ENCODE measurements around the gene C15orf61. TPM values are rescaled to one million over a fixed set of nuclear protein-coding genes. Genes with fewer than 3 reads are reported as not detected.

The C15orf61 gene
- total and polyA plus RNA-seq, 4 donors: 1.4 to 5.6 (median 2.5) TPM

DNA sequence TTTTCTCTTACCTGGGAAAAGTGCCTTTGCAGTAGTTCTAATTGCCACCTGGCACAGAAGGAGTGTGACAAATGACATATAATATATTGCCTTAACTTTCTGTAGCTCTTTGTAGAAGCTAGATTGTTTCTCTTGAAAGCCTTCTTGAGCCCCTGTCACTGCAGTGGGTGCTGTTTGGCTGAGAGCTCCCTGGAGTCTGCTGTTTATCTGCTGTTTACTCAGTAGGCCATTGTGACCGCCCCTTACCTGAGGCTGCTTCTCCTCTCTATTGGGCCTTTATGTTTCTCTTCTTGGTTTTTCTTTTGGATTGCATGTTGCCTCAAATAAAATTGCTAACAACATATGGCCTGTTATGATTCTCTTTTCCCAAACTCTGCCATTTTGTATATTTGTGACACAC, 38.2 kb downstream of the C15orf61 start:
- Histone ChIP-seq H3K4me3 (ENCODE audit: low read depth in 1 of 3, low read length in 3 of 3) (no peak overlapping the region), H3K27ac (ENCODE audit: low read depth in 1 of 2, low read length in 2 of 2) (no peak overlapping the region), H3K27me3 (ENCODE audit: control insufficient read depth in 4 of 4, insufficient read depth in 4 of 4, low read length in 3 of 4) (no peaks in the 10 kb centered on the region), H3K9ac (ENCODE audit: low read depth in 1 of 2, low read length in 2 of 2) (no peak overlapping the region), H3K9me3 (ENCODE audit: control insufficient read depth in 4 of 4, low read length in 3 of 4) (no peaks in the 10 kb centered on the region), H3K4me1 (ENCODE audit: control insufficient read depth in 4 of 4, insufficient read depth in 4 of 4, low read length in 3 of 4) (no peaks in the 10 kb centered on the region), H3K36me3 (ENCODE audit: control insufficient read depth in 4 of 4, insufficient read depth in 3 of 4, low read depth in 1 of 4, low read length in 3 of 4) (peaks cover 0 to 12% (median 3%) of the 10 kb centered on the region in 4 donors)
- TF ChIP-seq SP1 (IDR thresholded peaks at IDR 0.05) (no peak), HNF4A (conservative IDR thresholded peaks at IDR 0.05) (no peak), FOXA2 (IDR thresholded peaks at IDR 0.05) (no peak), GABPA (IDR thresholded peaks at IDR 0.05 in 1 of 2, conservative IDR thresholded peaks at IDR 0.05 in 1 of 2) (no peak), EGR1 (IDR thresholded peaks at IDR 0.05; ENCODE audit: low read depth in 2 of 2) (no peak), RXRA (IDR thresholded peaks at IDR 0.05) (no peak)
- no peak for DNase-seq (ENCODE audit: low spot score)
- 93% methylated on average over 1 of the region's 1 CpG for WGBS

GRCh38 chr15:67559576-67559975, 38.6 kb downstream of the C15orf61 start:
- no peaks in the 10 kb centered on the region for H3K4me1 ChIP-seq (ENCODE audit: control insufficient read depth in 4 of 4, insufficient read depth in 4 of 4, low read length in 3 of 4)
- no peak for TF ChIP-seq ZBTB33 (IDR thresholded peaks at IDR 0.05)
- no peak for TF ChIP-seq HNF4A (conservative IDR thresholded peaks at IDR 0.05)
- TF ChIP-seq HNF4G (IDR thresholded peaks at IDR 0.05): no peak
- no peak for TF ChIP-seq TAF1 (conservative IDR thresholded peaks at IDR 0.05)
- TF ChIP-seq CTCF (IDR thresholded peaks at IDR 0.05; ENCODE audit: low read depth, low read length, missing input control): no peak
- TF ChIP-seq FOXA2 (IDR thresholded peaks at IDR 0.05): no peak
- TF ChIP-seq NR2F2 (IDR thresholded peaks at IDR 0.05): no peak
- no peak for TF ChIP-seq YY1 (IDR thresholded peaks at IDR 0.05)
- TF ChIP-seq EGR1 (IDR thresholded peaks at IDR 0.05; ENCODE audit: low read depth in 2 of 2): no peak
- TF ChIP-seq, protein P1, sequence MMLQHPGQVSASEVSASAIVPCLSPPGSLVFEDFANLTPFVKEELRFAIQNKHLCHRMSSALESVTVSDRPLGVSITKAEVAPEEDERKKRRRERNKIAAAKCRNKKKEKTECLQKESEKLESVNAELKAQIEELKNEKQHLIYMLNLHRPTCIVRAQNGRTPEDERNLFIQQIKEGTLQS (IDR thresholded peaks at IDR 0.05): no peak
- TF ChIP-seq GABPA (IDR thresholded peaks at IDR 0.05 in 1 of 2, conservative IDR thresholded peaks at IDR 0.05 in 1 of 2): no peak
- no peak for TF ChIP-seq RAD21 (IDR thresholded peaks at IDR 0.05)
- no peak for TF ChIP-seq RXRA (IDR thresholded peaks at IDR 0.05)
- TF ChIP-seq, protein P2, sequence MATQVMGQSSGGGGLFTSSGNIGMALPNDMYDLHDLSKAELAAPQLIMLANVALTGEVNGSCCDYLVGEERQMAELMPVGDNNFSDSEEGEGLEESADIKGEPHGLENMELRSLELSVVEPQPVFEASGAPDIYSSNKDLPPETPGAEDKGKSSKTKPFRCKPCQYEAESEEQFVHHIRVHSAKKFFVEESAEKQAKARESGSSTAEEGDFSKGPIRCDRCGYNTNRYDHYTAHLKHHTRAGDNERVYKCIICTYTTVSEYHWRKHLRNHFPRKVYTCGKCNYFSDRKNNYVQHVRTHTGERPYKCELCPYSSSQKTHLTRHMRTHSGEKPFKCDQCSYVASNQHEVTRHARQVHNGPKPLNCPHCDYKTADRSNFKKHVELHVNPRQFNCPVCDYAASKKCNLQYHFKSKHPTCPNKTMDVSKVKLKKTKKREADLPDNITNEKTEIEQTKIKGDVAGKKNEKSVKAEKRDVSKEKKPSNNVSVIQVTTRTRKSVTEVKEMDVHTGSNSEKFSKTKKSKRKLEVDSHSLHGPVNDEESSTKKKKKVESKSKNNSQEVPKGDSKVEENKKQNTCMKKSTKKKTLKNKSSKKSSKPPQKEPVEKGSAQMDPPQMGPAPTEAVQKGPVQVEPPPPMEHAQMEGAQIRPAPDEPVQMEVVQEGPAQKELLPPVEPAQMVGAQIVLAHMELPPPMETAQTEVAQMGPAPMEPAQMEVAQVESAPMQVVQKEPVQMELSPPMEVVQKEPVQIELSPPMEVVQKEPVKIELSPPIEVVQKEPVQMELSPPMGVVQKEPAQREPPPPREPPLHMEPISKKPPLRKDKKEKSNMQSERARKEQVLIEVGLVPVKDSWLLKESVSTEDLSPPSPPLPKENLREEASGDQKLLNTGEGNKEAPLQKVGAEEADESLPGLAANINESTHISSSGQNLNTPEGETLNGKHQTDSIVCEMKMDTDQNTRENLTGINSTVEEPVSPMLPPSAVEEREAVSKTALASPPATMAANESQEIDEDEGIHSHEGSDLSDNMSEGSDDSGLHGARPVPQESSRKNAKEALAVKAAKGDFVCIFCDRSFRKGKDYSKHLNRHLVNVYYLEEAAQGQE (IDR thresholded peaks at IDR 0.05): no peak
- TF ChIP-seq FOXA1 (IDR thresholded peaks at IDR 0.05): no peak
- no peak for TF ChIP-seq SP1 (IDR thresholded peaks at IDR 0.05)
- TF ChIP-seq, protein P3, sequence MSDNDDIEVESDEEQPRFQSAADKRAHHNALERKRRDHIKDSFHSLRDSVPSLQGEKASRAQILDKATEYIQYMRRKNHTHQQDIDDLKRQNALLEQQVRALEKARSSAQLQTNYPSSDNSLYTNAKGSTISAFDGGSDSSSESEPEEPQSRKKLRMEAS (IDR thresholded peaks at IDR 0.05): no peak
- TF ChIP-seq JUND (IDR thresholded peaks at IDR 0.05): no peak
- H3K4me3 ChIP-seq (ENCODE audit: low read depth in 1 of 3, low read length in 3 of 3): no peak overlapping the region
- 98% methylated on average over 2 of the region's 2 CpGs for WGBS
- H3K27ac ChIP-seq (ENCODE audit: low read depth in 1 of 2, low read length in 2 of 2): no peak overlapping the region
- H3K27me3 ChIP-seq (ENCODE audit: control insufficient read depth in 4 of 4, insufficient read depth in 4 of 4, low read length in 3 of 4): no peaks in the 10 kb centered on the region
- H3K36me3 ChIP-seq (ENCODE audit: control insufficient read depth in 4 of 4, insufficient read depth in 3 of 4, low read depth in 1 of 4, low read length in 3 of 4): peaks cover 0 to 12% (median 3%) of the 10 kb centered on the region in 4 donors
- H3K9ac ChIP-seq (ENCODE audit: low read depth in 1 of 2, low read length in 2 of 2): no peak overlapping the region
- no peaks in the 10 kb centered on the region for H3K9me3 ChIP-seq (ENCODE audit: control insufficient read depth in 4 of 4, low read length in 3 of 4)
- DNase-seq (ENCODE audit: low spot score): no peak
